ENCODE results near the gene SLC36A1.

DNA sequence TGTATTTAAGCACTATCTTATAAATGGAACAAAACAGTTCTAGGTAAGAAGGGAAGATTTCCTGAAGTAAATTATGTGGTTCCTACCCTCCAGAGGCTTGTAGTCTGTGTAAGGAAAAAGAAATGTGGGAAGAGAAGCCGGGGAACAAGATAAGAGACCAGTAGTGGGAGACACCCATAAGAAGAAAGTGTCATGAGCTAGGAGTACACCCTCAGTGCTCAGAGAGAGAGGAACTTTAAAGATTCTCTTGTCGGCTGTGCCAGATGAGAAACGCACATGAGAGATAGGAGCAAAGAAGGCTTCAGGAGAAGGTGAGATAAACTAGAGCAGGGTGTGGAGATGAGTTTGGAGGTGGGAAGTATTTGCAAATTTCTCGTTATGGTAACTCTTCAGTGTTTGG lies 18.1 kb downstream of the SLC36A1 start:
- TF ChIP-seq, protein P1, sequence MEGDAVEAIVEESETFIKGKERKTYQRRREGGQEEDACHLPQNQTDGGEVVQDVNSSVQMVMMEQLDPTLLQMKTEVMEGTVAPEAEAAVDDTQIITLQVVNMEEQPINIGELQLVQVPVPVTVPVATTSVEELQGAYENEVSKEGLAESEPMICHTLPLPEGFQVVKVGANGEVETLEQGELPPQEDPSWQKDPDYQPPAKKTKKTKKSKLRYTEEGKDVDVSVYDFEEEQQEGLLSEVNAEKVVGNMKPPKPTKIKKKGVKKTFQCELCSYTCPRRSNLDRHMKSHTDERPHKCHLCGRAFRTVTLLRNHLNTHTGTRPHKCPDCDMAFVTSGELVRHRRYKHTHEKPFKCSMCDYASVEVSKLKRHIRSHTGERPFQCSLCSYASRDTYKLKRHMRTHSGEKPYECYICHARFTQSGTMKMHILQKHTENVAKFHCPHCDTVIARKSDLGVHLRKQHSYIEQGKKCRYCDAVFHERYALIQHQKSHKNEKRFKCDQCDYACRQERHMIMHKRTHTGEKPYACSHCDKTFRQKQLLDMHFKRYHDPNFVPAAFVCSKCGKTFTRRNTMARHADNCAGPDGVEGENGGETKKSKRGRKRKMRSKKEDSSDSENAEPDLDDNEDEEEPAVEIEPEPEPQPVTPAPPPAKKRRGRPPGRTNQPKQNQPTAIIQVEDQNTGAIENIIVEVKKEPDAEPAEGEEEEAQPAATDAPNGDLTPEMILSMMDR (IDR thresholded peaks at IDR 0.05) = no peak
- no peak for TF ChIP-seq POLR2A (IDR thresholded peaks at IDR 0.05)

Data from heart left ventricle (tissue), 13 donors.